HG03457 (cell line): ENCODE measurements around the gene TPO.
"Not testable (repeated sequence)": the region's sequence is repeated elsewhere in the genome, so short reads cannot be mapped to it uniquely, and the experiment has no call there.

ENCODE experiments used
- ATAC-seq: cut with Tn5 transposase; IDR thresholded peaks from one replicate; pipeline ENCODE4 v1.9.1; 2021; ENCODE audit warnings: moderate number of reproducible peaks; ENCODE audit not compliant: unreplicated experiment

TPO gene

GRCh38 chr2:1550076-1550475 is 136.8 kb downstream of the TPO start:
- ATAC-seq, result no peak

GRCh38 chr2:1550658-1551316 is 137.5 kb downstream of the TPO start:
- no peak for ATAC-seq

GRCh38 chr2:1551905-1552304 is 138.6 kb downstream of the TPO start:
- no peak for ATAC-seq

- no peak for ATAC-seq
Observed at GRCh38 chr2:1552611-1553010, 139.3 kb downstream of the TPO start.

GRCh38 chr2:1553671-1554295 is 140.5 kb downstream of the TPO start:
- ATAC-seq, result no peak

- no peak for ATAC-seq
Observed at GRCh38 chr2:1556286-1556685, 143.0 kb downstream of the TPO start.

GRCh38 chr2:1556776-1557466 is 143.7 kb downstream of the TPO start:
- ATAC-seq, result no peak

GRCh38 chr2:1557467-1557820 is 144.2 kb downstream of the TPO start:
- no peak for ATAC-seq

GRCh38 chr2:1559589-1560175 is 146.4 kb downstream of the TPO start:
- no peak for ATAC-seq

- ATAC-seq, result no peak
Observed at GRCh38 chr2:1561259-1561658, 148.0 kb downstream of the TPO start.

- no peak for ATAC-seq
Observed at GRCh38 chr2:1561811-1562421, 148.7 kb downstream of the TPO start.

- no peak for ATAC-seq
Observed at GRCh38 chr2:1563084-1563857, 150.0 kb downstream of the TPO start.

GRCh38 chr2:1563943-1564891 is 151.0 kb downstream of the TPO start:
- no peak for ATAC-seq

GRCh38 chr2:1567556-1568344 is 154.5 kb downstream of the TPO start:
- ATAC-seq, result no peak

GRCh38 chr2:1568345-1568668 is 155.0 kb downstream of the TPO start:
- not testable (repeated sequence) for ATAC-seq

GRCh38 chr2:1569879-1570450 is 156.7 kb downstream of the TPO start:
- no peak for ATAC-seq

- no peak for ATAC-seq
Observed at GRCh38 chr2:1571477-1572417, 158.5 kb downstream of the TPO start.

- no peak for ATAC-seq
Observed at GRCh38 chr2:1572638-1573037, 159.4 kb downstream of the TPO start.
